Heart left ventricle (tissue), 13 donors: Measurements from ENCODE around the gene SIX2.
A peak's percentile ranks its signal among the peaks of the same experiment; 100 is the strongest.

ENCODE experiments used
- POLR2A ChIP-seq, 2 donors: fragments of 450-650 bp; IDR thresholded peaks; one replicate each; pipeline ENCODE4 v1.6.1; 2017; ENCODE audit warnings: antibody characterized with exemption in 2 of 2, mild to moderate bottlenecking in 2 of 2, moderate library complexity in 2 of 2
- TF ChIP-seq, protein P1 (sequence below), 12 donors: fragments of 200-600 bp; sonication (generic) in 4 of 12; IDR thresholded peaks; one replicate each; pipeline versions ENCODE4 v1.5.0 to v1.8.0; 2018 to 2022; ENCODE audit warnings: antibody characterized with exemption in 12 of 12, mild to moderate bottlenecking in 5 of 12
- donor health status: ischemic (EF 13 %, LVEDD 7.1; RV severe dilation, severe dysfunction).
- donor health status: DM: no; HTN: yes; CAD: no.
- donor health status: DM: no; HTN: no; CAD: no.
- donor health status: ischemic (EF 25% LVEDD 6.9; RV normal size, moderate dysfunction).
- donor health status: ischemic (EF 25% LVEDD 5.7; RV mildly dilated, moderate dysfunction).
- donor health status: ischemic (EF 35%, LVEDD 5.7; RV mildly dilated, moderate dysfunction).
- donor health status: nonischemic (EF 11% LVEDD 7.7; RV severe dilation, severe dysfunction).
- donor health status: DM: yes; HTN: yes; CAD: no.
- donor health status: PGD.
- donor health status: ischemic (EF 29% LVEDD 5.4; RV normal size, mild dysfunction).
- donor health status: nonischemic (EF 23%, LVEDD 6.1; RV moderate dilation, normal function).

GRCh38 chr2:45009303-45009927, at the start of gene SIX2:
- TF ChIP-seq, protein P1, sequence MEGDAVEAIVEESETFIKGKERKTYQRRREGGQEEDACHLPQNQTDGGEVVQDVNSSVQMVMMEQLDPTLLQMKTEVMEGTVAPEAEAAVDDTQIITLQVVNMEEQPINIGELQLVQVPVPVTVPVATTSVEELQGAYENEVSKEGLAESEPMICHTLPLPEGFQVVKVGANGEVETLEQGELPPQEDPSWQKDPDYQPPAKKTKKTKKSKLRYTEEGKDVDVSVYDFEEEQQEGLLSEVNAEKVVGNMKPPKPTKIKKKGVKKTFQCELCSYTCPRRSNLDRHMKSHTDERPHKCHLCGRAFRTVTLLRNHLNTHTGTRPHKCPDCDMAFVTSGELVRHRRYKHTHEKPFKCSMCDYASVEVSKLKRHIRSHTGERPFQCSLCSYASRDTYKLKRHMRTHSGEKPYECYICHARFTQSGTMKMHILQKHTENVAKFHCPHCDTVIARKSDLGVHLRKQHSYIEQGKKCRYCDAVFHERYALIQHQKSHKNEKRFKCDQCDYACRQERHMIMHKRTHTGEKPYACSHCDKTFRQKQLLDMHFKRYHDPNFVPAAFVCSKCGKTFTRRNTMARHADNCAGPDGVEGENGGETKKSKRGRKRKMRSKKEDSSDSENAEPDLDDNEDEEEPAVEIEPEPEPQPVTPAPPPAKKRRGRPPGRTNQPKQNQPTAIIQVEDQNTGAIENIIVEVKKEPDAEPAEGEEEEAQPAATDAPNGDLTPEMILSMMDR (IDR thresholded peaks at IDR 0.05) = no peak
- peak in 1 of 2 donors; percentile 70 for TF ChIP-seq POLR2A (IDR thresholded peaks at IDR 0.05)
